ENCODE measurements around the gene RNF115.

Gene RNF115

DNA sequence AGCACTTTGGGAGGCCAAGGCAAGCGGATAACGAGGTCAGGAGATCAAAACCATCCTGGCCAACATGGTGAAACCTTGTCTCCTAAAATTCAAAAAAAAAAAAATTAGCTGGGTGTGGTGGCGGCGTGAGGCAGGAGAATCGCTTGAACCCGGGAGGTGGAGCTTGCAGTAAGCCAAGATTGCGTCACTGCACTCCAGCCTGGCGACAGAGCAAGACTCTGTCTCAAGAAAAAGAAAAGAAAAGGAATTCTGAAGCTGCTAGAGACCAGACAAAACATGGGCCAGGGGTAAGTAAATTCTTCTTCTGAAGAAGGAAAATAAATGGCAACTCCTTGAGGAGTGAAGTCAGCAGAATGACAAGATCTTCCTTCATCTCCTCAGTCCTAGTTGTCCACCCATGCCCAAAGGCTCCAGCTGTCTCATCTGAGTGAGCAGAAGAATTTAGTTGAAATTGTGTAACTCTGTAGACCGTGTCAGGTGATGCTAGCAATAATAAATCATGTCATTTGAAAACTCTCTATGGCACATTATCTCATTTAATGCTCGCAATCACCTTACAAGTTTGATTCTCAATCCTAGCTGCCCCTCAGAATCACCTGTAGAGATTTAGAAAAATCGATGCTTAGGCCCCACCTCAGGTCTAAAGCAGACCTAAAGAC lies 131.0 kb downstream of the RNF115 start:
- DNase-seq, result no peak

DNA sequence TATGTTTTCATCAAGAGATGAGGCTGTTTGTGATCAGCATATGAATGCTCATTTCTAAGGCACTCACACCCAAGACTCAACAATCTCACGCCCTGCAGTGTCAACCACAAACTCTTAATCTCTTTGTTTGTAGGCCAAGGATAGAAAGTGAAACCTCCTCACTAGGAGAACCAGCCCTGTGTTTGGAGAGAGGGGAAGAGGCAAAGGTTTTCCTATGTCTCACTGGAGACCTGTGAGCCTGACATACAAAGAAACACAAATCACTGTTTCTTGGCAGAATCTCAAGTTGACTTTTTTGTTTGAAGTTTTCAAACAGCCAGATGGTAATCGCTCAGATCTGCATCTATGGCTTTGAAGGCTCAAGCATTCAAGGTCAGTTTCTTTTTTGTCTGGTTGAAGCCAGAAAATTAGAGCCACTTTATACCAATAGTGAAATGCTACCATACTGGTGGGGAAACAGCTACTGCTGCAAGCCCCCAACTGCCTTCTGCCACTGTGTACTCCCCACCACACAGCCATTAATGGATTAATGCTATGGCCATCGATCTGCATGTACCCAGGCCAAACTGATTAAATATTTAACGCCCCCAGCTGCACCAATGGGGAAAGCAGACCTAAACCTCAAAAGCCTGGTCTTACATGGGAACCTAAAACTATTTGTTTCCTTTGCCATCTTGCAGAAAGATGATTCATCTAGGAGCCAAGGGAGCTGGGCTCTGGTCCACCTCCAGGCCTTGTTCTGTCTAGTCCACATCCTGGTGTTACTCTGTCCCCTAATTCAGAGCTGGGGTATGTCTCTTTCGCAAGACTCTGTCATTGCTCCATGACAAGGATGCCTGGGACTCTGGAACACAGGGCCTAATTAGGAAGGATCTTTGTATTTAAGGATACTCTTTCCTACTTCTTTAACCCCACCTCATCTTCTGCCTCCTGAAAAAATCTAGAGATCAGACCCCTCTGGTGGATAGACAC lies 133.0 kb downstream of the RNF115 start:
- no peak for DNase-seq

DNA sequence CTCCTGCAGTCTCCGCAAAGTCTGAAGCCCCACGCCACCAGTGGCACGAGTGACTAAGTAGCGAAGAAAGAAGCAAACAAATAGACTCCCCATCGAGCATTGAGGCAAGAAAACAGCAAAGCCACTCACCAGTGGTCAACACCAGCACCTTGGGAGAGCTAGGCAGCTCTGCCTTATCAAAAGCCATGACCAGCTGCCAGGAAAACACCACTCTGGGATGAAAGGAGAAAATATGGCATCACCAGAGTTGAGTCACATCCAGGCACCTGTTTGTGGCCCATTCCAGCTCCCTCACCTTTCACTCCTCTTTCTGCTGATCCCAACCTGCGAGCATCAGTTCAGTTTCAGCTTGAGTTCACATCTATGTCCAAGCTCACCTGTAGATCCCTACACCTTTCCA lies 134.0 kb downstream of the RNF115 start:
- no peak for DNase-seq

DNA sequence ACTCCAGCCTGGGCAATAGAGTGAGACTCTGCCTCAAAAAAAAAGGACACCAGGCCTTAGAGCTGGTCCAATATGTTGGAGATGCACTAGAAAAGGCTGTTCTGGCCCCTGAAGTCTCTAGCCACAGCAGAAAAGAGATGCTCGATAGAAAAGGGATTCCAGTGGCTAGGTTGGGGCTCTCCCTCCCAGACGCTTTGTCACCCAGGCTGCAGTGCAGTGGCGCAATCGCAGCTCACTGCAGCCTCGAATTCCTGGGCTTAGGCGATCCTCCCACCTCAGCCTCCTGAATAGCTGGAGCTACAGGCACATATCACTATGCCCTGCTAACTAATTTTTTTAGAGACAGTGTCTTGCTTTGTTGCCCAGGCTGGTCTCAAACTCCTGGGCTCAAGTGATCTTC lies 135.0 kb downstream of the RNF115 start:
- no peak for DNase-seq

All from effector CD8-positive, alpha-beta T cell (primary cell).